GM21723 (cell line): ENCODE results near the gene RPL3.

Source experiments
- ATAC-seq: cut with Tn5 transposase; IDR thresholded peaks from one replicate; pipeline ENCODE4 v1.9.1; 2021; ENCODE audit warnings: mild to moderate bottlenecking, moderate library complexity; ENCODE audit not compliant: unreplicated experiment

The RPL3 gene

DNA sequence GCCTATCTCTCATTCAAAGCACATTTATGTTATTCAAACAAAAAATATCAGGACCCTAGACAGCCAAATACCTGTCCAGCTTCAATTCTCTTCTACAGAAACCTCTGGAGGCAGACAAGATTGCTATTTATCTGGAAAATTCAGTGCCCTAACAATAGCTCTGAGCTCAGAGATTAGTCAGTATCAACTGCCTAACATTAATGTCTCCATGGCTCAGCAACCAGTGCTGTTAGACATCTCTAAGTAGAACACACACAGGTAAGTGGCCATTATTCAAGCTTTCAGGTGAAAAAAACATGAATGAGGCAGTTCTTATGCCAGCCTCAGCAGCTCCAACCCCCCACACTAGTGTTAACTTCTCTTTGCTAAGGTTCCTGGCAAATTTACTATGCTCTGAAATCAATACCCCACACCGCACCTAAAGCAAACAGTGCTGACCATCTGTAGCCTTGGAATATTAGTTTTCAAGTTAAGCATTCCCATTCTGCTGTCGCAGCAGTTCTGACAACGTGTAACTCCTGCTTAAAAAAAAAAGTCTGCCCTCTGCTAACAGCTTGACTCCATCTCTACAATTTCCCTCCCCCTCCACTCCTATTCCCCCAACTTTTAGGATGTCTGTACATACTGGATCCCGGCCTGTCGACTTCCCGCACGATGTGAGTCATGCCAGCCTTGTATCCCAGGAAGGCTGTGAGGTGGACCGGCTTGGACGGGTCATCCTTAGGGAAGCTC lies 1.5 kb downstream of the RPL3 start:
- ATAC-seq, result no peak

DNA sequence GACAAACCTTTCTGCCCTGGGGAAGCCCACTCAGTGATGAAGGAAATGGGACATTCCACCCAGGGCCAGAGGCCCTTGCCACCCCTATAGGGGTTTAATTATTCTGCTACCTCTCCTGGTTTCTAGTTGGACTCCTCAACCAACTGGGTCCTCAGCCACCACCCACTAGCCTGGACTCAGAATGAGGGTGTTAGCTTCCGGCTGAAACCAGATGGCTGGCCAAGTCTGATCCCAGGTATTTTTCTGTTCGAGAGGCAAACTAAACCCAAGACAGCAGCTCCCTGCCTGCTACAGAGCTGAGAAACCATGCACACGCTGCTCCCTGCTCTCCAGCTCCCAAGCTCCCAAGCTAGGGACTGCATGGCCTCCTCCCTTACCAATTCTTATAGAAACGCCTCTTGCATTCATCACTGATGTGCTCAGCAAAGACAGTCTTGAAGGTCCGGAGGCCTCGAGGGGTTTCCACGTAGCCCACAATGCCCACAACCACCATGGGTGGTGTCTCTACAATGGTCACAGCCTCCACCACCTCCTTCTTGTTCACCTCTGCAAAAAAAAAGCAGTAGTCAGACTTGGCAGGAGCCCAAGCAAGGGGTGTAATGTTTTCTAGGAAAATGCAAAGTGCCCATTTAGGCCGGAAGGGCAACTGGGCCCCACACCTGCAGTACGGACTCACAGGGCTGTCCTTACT lies 2.2 kb downstream of the RPL3 start:
- no peak for ATAC-seq

DNA sequence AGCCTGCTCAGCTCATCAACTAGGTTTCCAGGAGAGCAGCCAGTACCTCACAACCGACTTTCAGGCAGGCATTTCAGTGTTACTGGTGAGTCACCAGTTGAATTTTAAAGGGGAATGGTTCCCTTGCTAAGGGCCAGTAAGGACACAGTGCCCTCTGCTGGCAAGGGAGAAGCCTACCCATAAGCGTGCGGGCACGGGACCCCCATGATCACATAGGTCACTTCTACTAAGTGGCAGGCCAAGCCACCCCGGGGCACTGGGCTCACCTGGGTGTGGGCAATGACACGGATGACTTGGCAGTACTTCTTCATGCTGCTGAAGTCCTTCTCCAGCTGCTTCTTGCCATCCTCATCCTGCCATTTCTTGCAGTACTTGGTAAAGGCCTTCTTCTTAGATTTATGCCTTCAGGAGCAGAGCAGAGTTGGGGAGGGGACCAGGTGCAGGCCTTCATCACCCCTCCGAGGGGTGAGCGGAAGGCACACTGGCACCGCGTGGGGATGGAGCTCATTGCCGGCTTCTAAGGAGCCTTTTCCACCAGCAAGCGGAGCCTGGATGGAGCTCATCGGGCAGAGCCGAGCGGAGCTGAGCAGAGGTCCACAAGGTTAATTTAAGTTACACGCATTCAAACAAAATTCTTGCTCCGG lies 2.9 kb downstream of the RPL3 start:
- ATAC-seq, result no peak

DNA sequence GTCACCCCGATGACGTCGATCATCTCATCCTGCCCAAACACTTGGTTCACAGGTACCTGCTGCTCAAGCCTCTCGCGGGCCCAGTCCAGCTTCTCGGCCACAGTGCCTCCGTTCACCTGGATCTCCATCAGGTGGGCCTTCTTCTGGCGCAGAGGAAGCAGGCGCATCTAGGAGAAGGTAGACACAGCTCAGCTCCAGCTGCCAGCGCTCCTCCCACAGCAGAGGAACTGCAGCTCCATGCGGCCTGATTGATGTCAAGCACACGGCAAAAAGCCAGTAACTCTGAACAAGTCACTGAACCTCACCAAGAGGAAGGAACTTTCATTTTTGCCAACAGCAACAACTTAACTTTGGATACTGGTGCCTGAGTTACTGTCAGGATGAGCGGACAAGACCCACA lies 4.0 kb downstream of the RPL3 start:
- no peak for ATAC-seq

DNA sequence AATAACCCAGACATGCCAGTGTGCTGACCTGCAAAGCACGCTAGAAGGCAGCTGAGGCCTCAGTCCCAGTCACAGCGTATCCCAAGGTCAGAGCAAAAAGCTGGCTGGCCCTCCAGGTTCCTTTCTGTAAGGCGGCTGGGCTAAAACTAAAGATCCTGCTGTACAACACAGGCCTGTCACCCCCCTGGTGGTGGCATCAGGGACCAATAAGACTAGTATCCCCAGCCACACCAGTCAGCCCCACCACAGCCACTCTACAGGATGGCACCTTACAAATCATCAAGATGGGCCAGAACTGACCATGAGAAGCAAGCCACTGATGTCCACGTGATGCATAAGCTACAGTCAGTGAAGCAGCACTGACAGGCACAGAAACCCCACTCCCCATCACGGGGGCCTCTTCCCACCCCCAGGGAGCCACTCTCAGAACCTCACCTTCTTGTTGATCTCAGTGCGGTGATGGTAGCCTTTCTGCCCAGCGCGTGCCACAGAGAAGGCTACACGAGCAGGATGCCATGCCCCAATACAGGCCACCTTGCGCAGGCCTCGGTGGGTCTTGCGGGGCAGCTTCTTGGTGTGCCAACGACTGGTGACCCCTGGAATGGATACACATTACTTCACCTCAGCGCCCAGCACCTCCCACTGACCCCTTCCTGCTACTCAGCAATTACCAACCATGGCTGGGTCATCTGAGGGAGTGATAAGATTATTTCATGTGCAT lies 5.0 kb downstream of the RPL3 start:
- ATAC-seq, result no peak

DNA sequence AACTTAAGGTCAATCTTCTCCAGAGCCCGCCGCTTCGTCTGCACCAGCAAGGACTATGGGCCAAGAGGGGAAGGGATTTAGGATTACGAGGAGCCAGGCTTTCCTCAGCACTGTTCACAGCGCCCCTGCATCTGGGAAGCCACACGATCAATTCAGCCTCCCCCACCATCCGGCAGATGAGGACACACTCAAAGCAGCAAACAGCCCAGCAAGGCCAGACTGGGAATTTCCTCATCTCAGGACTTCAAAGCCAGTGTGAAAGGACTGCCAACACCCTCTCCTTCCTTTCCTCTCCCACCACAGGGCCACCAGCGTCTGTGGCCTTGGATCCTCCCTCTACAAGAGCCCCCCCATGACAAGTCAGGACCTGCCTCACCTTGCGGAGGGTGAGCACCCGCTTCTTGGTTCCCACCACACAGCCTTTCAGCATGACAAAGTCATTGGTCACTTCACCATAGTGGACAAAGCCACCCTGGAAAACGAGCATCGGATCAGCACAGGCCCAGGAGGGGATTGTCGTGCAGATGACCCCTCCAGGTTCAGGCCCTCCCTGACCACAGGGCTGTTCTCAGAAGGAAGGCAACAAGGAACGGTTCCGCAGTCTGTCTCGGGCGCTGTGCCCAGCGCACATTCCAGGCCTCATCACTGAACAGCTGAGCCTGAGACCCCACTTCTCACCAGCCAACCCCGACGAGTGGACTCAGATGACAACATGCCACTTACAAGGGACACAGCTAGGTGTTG lies 6.0 kb downstream of the RPL3 start:
- no peak for ATAC-seq

DNA sequence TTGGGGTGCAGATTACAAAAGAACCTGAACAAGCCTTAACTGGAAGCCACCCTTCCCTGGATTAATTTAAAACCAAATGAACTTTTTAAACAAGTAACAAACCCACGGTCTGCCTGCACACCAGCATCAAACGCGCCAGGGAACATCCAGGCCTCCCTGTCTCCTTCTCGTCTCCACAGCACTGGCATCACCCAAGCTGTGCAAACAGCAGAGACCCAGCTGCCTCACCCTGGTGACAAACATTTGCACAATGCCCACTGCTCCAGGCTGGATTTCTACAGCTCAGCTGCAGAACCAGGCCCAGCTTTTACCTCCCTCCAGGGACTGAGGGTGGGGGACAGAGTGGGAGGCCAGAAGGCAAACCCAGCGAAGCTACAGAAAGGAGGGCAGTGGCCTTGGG lies 7.0 kb downstream of the RPL3 start:
- ATAC-seq, result no peak

DNA sequence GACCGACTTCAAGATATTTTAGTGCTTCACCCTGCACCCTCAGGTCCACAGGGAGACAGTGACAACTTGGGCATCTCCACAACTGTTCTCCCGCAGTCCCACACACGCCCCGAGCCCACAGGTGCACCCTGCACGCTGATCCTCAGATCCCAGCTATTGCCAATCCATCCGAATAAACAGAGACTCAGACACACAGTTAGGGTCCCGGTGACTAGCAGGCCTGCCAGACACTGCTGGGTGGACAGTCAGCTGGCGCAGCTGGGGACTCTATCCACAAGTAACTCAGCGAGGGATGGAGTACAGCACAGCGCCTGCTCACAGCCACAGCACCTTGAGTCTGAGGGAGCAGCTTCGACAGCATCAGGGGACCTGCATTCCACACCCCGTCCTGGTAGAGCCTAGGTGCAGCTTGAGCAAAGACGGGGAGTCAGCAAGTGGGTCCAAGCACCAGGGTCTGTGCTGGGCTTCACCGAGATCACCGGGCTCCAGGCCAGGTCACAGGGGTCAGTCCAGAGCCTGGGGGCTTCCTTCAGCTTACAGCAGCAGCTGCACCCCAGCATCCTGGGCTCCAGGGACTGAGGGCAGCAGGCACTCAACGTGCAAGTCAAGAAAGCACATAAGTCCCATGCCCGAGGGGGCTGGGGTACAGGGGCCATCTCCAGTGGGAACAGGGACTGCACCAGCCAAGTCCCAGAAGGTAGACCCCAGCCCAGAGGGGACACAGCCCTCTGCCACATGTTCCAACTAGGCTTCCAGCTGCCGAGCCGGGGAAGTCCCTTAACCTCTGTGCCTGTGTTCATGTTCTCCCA lies 7.6 kb downstream of the RPL3 start:
- no peak for ATAC-seq

DNA sequence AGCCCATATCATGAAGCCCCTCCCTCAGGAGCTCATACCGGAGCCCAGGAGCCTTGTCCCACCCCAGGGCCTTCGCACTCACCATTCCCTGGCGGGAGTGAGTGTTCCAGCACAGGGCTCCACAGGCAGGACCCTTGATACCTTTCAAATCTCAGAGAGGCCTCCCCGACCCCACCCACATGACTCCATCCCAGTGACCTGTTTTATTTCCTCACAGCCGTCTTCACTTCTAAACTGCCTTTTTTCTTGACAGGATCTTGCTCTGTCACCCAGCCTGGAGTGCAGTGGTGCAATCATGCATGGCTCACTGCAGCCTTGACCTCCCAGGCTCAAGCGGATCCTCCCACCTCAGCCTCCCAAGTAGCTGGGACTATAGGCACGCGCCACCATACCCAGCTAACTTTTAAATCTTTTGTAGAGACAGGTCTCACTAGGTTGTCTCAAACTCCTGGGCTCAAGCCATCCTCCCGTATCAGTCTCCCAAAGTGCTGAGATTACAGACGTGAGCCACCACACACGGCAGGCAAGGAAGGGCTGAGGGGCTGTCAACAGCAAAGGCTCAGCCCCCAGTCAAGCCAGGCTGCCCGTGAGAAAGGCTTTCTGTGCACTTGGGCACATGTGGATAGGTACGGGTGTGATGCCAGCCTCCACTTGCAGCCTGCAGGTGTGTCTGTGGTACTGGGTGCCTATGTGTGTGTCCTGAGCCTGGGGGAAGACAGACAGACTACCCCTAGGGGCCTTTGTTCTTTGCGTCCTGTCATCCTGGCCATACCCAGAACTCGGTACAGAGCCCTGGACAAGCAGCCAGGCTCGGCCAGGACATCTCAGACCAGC lies 9.3 kb downstream of the RPL3 start:
- ATAC-seq, result no peak

DNA sequence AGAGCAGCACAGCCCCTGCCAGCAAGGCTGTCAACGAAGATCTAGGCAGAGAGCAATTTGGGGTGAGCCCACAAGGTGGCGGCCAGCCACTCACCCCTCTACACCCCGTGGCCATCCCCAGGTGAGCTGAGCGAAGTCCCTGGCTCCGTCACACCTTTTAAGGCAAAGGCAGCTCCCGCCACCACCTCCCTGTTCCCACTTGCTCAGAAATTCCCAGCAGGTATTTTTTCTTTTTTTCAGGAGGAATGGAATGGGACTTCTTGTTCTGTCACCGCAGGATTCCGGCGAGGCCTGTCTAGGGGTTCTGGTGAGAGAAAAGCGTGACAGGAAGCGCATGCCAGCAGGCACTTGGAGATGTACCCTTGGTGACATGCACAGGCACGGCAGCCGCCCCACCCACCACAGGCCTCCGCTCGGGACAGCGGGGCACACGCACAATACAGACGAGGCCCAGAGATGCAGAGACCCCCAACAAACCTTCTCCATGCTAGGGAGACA lies 10.0 kb downstream of the RPL3 start:
- no peak for ATAC-seq

DNA sequence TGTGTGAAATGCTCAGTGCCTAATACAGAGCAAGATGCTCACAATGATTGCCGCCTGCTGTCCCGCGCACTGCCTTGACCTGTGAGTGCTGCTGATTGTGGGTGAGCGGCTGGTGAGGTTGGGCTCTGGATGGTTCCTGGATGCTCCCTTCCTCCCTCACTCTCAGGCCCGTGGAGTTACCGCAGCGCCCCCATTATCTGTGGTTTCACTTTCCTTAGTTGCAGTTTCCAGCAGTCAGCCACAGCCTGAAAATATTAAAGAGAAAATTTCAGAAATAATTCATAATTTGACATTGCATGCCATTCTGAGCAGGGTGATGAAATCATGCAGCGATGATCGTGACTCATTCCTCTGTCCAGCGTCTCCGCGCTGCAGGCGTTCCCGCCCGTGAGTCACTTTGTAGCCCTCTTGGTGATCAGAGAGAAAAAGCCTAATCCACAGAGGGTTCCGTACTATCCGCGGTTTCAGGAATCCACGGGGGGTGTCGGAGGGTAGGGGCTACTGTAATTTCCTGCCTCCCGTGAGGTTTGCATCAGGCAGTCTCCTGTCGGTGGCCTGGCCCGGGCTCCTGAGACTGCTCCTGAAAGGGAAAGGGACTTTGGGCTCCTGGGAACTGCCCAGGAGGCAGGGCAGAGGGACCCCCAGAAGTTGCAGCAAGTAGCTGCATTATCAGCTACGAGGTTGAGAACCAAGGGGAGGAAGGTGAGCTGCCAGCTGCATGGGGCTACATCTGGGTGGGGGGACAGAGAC lies 10.6 kb downstream of the RPL3 start:
- ATAC-seq, result no peak

DNA sequence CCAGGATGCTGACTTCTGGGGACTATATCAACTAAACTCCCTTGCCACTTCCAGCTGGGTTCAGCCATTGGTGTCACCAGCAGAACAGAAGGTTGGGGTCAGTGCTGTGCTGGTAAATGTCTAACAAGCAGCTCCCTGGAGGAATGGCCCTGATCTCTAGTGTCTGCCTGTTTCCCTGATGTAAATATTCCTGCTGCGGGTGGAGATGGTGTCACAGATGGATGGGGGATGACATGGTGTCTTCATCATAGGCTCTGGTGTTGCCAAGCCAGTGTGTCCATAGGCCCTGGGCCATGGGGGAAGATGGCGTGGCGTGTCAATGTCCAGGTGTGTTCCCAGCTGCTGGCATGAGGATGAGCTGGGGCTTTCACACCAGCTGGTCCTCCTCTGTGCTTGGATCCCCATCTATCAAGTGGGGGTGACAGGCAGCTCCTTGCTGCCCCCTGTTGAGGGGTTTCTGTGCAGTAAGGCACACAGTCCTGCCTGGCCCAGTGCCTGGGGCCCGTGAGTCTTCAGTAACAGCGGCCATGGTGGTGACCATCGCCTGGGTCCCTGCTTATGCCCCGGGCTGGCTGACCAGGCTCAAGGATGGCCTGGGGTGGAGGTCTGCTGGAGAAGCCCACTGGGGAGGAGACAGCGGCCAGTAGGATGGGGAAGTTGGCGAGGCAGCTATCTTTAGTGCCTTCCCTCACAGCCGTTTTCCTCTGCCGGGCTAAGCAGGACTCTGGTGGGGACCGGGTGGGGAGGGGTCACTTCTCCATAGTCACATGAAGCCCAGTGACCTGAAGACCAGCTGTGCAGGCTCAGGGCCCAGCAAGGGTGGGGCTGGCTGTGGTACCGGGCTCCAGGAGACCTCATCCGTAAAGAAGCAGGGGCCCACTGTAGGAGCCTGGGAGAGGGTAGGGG lies 12.7 kb downstream of the RPL3 start:
- ATAC-seq, result no peak

DNA sequence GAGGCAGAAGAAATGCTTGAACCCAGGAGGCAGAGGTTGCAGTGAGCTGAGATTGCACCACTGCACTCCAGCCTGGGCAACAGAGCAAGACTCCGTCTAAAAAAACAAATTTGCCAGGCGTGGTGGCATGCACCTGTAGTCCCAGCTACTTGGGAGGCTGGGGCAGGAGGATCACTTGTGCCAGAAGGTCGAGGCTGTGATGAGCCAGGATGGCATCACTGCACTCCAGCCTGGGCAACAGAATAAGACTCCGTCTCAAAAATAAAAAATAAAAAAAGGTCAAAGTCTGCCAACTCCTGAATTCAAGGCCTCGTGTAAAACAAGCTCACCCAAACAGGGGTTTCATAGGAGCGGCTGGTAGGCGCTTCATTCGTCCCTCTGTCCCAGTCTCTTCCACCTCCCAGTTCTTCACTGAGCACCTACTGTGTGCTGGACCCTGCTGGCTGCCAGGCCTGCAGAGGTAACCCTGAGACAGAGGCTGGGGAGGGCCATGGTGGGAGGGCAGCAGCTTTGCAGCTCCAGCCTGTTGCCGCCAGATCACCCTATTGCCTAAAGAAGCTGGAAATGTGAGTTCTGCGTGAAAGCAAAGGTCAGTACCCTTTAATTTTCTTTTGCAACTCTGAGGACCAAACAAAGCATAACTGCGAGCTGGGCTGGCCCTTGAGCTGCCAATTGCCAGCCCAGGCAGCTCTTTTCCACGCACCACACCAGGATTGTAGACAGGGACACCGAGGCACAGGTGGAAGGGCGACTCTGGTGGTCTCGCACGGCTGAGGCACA lies 15.3 kb downstream of the RPL3 start:
- ATAC-seq, result no peak

DNA sequence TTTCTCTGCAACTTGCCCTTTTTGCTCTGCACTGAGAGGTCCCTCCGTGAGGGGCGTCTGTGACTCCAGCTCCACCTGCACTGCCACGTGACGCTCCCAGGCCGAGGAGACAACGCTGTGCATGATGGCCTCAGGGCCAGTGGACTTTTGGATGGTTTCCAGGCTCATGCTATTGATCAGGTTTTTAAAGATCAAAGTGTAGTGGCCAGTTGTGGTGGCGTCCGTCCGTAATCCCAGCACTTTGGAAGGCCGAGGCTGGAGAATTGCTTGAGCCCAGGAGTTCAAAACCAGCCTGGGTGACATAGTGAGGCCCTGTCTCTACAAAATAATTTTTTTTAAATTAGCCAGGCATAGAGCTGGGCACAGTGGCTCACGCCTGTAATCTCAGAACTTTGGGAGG lies 16.1 kb downstream of the RPL3 start:
- ATAC-seq, result no peak

DNA sequence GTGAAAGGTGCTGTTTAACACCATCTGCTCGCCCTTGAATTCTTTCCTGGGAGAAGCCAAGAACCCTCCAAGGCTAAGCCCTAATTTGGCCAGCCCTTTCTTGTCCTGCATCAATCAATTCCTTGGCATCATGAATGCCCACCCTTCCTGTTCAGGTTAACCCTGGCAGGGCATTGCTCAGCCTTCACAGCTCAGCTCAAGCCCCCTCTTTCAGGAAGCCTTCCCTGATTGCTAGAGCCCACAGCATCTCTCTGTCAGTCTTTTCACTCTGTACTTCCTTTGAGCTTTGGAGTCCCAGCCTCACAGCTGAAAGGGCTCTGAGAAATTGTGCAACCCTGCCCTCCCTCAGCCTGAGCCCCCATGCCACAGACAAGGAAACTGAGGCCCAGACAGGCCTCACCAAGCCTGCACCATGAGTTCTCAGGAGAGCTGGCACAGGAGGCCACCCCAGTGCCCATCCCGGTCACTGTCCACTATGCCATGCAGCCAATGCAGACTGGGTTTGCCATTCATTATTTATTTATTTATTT lies 16.9 kb downstream of the RPL3 start:
- ATAC-seq, result no peak

DNA sequence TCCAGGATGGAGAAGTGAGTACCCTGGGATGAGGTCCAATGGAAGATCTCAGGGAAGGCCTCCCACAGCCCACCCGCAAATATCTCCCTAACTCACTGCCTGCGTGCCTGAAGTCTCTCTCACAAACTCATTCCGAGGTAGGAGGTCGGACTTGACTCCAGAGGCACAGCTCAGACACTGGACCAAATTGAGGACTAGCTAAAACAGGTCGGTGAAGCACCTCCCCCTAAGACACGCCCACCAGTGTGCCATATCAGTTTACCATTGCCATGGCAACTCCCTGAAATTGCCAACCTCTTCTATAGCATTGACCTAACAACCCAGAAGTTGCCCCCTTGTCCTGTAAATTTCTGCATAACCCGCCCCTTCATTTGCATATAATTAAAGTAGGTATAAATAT lies 17.5 kb downstream of the RPL3 start:
- ATAC-seq, result no peak
